Epithelial cell of esophagus (primary cell): ENCODE measurements around the gene HYCC2.

ENCODE experiments used
- DNase-seq: peaks from one replicate; pipeline ENCODE4 v3.0.0; 2010; ENCODE audit warnings: low read depth
- H3K4me3 ChIP-seq: 2 replicates; pipeline ENCODE4 v1.5.1; 2011; ENCODE audit warnings: mild to moderate bottlenecking, low read length, control low read depth
- TF ChIP-seq, protein P1 (sequence below): IDR thresholded peaks from 2 replicates; pipeline ENCODE4 v1.5.1; 2011; ENCODE audit warnings: low read depth, mild to moderate bottlenecking, low read length, control low read depth, inconsistent platforms; ENCODE audit not compliant: insufficient read depth; ENCODE audit errors: missing control alignments

HYCC2 gene

DNA sequence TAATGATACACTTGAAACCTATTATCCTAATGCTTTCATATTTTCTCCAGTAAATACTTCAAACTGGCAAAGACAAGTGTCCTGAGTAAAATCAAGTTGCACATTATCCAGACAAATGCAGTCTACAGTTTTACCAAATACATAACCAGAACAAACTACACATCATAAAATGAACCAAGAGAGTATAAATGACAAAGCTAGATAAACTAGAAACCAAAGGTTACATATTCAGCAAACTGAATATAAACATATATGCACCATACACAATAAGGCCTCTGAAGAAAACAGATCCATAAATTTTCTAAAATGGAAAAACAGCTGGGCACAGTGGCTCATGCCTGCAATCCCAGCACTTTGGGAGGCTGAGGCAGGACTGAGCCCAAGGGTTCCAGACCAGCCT lies 47.0 kb downstream of the HYCC2 start:
- TF ChIP-seq, protein P1, sequence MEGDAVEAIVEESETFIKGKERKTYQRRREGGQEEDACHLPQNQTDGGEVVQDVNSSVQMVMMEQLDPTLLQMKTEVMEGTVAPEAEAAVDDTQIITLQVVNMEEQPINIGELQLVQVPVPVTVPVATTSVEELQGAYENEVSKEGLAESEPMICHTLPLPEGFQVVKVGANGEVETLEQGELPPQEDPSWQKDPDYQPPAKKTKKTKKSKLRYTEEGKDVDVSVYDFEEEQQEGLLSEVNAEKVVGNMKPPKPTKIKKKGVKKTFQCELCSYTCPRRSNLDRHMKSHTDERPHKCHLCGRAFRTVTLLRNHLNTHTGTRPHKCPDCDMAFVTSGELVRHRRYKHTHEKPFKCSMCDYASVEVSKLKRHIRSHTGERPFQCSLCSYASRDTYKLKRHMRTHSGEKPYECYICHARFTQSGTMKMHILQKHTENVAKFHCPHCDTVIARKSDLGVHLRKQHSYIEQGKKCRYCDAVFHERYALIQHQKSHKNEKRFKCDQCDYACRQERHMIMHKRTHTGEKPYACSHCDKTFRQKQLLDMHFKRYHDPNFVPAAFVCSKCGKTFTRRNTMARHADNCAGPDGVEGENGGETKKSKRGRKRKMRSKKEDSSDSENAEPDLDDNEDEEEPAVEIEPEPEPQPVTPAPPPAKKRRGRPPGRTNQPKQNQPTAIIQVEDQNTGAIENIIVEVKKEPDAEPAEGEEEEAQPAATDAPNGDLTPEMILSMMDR: no peak
- no peak for DNase-seq
- no peak overlapping the region for H3K4me3 ChIP-seq

DNA sequence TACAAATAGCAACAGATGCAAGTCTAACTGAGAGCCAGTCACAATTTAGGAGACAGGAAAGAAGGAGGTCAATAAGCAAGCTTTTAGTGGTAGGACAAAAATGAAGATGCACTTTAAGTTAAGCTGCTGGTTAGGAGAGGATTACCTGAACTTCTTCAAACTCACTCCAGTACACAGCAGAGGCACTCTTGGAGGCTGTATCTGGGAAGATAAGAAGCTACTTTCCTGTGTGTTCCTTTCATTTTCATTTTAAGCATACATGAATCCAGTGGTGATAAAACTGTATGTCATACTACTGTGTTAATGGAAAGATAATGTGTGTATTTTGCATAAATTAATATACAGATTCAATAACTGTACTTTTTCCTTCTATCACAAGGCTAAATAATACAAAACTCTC lies 49.6 kb downstream of the HYCC2 start:
- TF ChIP-seq, protein P1: no peak
- no peak overlapping the region for H3K4me3 ChIP-seq
- no peak for DNase-seq
